ENCODE data around the gene DLG2.

Gene DLG2

GRCh38 chr11:83540112-83540675 is 2086.9 kb downstream of the DLG2 start:
- in situ Hi-C loops (cut with HindIII; ENCODE audit: low sequenced_read_pairs): no loop called here

DNA sequence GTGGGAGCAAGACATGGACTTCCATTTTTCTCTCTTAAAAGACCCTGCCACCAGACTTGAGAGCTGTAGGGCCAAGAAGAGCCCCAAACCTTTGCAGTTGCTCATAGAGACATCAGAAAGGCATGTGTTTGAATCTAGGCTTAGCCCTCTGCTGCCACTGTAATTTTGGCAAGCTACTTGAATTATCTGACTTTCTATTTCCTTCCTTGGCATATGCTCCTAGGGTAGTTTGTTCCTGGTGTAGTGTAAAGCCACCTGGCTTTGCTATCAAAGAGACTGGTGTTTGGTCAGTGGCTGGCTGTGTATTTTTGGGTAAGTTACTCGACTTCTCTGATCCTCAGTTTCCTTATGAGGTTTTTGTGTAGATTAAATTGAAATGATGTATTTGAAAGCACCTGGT is 2088.9 kb downstream of the DLG2 start:
- in situ Hi-C loops (cut with HindIII; ENCODE audit: low sequenced_read_pairs): no loop called here

- in situ Hi-C loops (cut with HindIII; ENCODE audit: low sequenced_read_pairs): no loop called here
These were observed 2090.0 kb downstream of the DLG2 start for GRCh38 chr11:83537131-83537610.

GRCh38 chr11:83533166-83533565 is 2094.0 kb downstream of the DLG2 start:
- in situ Hi-C loops (cut with HindIII; ENCODE audit: low sequenced_read_pairs): no loop called here

GRCh38 chr11:83528877-83529276 is 2098.3 kb downstream of the DLG2 start:
- in situ Hi-C loops (cut with HindIII; ENCODE audit: low sequenced_read_pairs): no loop called here

DNA sequence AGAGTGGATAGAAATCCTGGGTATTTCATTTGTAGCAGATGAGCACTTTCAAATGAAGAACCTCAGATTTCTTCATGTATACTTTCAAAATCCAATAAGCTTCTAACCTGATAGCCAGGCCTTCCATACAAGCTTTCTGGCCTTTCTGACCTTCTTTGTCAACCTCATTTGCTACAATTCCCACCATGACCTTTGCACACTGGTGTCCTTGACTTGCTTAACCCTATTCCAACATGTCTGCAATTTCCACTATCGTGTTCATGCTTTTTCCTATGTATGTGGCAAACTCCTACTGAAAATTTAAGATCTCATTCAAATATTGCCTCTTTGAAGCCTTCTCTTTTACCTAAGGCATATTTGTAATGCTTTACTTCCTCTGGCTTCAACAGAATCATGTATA is 2098.9 kb downstream of the DLG2 start:
- in situ Hi-C loops (cut with HindIII; ENCODE audit: low sequenced_read_pairs): no loop called here

DNA sequence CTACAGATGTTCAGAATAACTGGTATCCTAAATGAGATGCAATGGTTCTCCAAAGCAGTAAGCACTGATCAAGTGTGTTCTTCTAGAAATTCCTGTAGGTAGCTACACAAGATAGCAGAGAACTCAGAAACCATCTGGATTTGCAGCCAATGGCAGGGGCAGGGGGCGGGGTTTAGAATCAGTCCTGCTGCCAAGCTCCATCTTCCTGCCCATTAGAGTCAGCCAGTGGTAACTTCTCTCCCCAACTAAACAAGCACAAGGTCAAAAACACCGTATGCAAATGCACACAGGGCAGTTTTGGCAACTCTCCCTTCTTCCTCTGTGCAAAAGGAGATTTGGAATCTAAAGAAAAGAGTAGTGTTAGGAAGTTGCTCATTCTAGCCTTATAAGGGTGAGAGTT is 2103.5 kb downstream of the DLG2 start:
- in situ Hi-C loops (cut with HindIII; ENCODE audit: low sequenced_read_pairs): no loop called here

GRCh38 chr11:83522911-83523310 is 2104.2 kb downstream of the DLG2 start:
- in situ Hi-C loops (cut with HindIII; ENCODE audit: low sequenced_read_pairs): no loop called here

- in situ Hi-C loops (cut with HindIII; ENCODE audit: low sequenced_read_pairs): no loop called here
These were observed 2105.2 kb downstream of the DLG2 start for GRCh38 chr11:83521647-83522596.

DNA sequence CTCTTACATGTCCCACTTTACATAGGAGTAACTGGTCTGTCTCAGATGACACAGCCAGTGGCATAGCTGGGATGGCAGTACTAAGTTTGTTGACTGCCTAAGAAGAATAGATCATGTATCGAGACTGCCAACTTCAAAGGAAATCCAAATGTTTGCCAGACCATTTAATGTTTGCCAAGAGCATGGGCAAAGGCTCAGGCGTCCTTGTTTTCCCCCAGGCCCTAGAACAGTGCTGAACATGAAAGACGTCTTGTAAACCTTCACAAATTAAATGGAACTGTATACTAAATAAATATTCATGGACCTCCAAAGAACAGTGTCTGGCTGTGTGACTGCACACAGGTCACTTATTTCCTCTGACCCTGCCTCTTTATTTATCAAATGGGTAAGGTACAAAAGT is 2106.3 kb downstream of the DLG2 start:
- in situ Hi-C loops (cut with HindIII; ENCODE audit: low sequenced_read_pairs): no loop called here

GRCh38 chr11:83511646-83512045 is 2115.5 kb downstream of the DLG2 start:
- in situ Hi-C loops (cut with HindIII; ENCODE audit: low sequenced_read_pairs): no loop called here

DNA sequence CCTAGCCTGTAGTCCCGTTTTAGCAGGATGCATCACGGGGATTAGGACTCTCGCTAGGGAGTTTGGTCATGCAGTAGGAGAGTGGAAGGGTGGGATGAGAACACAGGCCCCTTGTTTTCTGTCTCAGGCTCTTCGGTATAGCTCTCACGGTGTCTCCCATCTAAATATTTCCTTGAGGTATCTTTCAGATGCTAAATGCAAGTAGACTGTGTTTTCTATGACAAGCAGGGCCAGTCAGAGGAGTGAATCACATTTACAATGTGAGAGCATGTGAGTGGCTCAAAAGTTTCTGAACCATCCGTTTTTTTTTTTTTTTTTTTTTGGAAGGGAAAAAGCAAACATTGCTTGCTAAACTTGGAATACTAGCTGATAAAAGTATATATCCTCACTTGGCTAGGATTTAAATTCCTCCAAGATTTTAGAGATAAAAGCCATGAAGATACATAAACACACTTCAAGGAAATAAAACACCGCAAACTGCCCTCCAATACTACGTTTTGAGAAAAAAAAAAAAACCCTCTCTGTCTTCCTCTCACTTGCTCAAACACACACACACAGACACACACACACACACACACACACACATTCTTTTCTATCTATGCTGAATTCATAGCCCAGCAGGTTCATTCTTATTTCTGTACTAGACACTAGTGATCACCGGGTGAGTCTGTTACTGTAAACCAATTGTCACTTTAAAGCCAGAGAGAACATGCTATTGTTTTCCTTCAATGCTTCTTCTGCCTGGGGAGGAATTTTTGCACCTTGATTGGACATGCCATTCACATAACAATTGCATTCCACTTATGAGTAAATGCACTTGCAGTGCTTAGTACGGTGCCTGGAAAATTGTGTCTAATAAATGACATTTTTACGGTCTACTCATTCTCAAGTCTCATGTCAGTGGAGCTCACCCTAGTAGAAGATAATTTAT is 2116.3 kb downstream of the DLG2 start:
- in situ Hi-C loops (cut with HindIII; ENCODE audit: low sequenced_read_pairs): no loop called here

DNA sequence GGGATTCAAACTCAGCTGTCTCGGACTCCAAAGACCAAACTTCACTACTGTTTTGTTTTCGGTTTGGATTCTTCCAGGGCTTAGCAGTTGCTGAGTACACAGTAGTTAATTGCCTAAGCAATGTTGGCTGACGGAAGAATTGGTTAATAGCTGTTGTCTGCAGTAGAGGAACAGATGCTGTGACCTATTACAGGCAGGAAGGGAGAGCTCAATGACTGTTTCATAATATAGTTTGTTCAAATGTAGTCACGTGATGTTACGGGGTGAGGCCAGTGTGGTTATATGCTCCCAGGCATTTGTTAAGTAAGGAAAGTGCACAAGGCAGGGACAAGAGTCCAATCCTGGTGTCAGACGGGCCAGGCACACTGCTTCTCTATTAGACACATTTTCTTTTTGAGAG is 2118.3 kb downstream of the DLG2 start:
- in situ Hi-C loops (cut with HindIII; ENCODE audit: low sequenced_read_pairs): no loop called here

GRCh38 chr11:83502041-83502440 is 2125.1 kb downstream of the DLG2 start:
- in situ Hi-C loops (cut with HindIII; ENCODE audit: low sequenced_read_pairs): no loop called here

DNA sequence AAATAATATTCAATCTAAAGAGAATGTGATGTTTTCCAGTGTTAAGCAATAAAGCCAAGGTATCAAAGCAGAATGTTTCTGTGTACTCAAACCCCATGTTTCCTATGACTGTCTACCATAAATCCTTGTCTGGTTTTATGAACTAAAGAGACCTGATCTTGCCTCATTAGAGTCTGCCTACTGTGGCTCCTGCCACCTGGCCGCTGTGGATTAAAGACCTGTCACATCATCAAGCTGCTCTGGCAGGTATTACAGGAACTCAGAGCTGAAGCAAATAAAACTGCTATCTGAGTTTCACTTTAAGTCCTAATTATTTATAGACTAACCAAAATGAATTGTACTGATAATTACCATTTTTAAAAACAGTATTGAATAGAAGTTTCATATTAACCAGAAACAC is 2133.2 kb downstream of the DLG2 start:
- in situ Hi-C loops (cut with HindIII; ENCODE audit: low sequenced_read_pairs): no loop called here

- in situ Hi-C loops (cut with HindIII; ENCODE audit: low sequenced_read_pairs): no loop called here
These were observed 2134.1 kb downstream of the DLG2 start for GRCh38 chr11:83493034-83493433.

- in situ Hi-C loops (cut with HindIII; ENCODE audit: low sequenced_read_pairs): no loop called here
These were observed 2143.3 kb downstream of the DLG2 start for GRCh38 chr11:83483808-83484207.

DNA sequence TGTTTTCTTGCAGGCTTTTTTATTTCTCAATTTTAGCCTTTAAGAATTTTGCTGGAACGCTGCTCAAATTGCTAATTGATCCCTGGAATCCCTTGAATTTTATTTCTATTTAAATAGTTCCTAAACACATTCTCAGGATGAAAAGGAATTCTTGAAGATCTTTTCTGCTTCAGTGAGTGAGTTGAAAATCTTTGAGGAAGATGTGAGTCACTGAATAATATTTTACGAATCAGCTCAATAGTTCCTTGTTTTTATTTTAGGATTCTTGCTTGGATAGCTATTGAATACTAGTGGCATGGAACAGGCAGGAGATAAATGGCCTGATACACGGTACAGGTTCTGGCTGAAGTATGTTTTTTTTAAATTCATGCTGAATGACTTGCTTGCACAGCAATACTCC is 2146.3 kb downstream of the DLG2 start:
- in situ Hi-C loops (cut with HindIII; ENCODE audit: low sequenced_read_pairs): no loop called here

- in situ Hi-C loops (cut with HindIII; ENCODE audit: low sequenced_read_pairs): no loop called here
These were observed 2146.9 kb downstream of the DLG2 start for GRCh38 chr11:83480251-83480650.

DNA sequence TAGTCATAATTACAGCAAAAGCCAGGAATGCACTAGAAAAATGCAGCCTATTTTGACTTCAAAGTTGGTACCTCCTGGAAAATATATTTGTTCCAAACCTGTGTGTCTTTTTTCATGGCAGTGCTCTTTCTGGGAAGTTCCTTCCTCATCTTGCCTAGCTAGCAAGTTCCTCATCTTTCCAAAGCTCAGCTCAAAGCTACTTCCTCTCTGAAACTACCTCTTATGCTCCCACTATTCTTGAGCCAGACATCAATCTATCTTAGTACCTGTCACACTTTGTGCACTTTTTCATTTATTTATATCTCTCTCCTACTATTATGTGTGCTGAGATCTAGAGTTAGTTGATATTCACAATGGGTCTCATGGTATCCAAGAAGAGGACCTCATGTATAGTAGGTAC is 2149.4 kb downstream of the DLG2 start:
- in situ Hi-C loops (cut with HindIII; ENCODE audit: low sequenced_read_pairs): no loop called here

- in situ Hi-C loops (cut with HindIII; ENCODE audit: low sequenced_read_pairs): no loop called here
These were observed 2151.4 kb downstream of the DLG2 start for GRCh38 chr11:83475760-83476159.

Measured in DLD1 (cell line).